Tibial artery (tissue), 4 donors: Measurements from ENCODE around the gene ISY1.
"Not testable (repeated sequence)": the region's sequence is repeated elsewhere in the genome, so short reads cannot be mapped to it uniquely, and the experiment has no call there.

ENCODE experiments used
- DNase-seq, 2 donors: peaks; one replicate each; pipeline ENCODE4 v3.0.0-alpha.2; 2019
- H3K27ac ChIP-seq, 2 donors: fragments of 200-600 bp; sonication (generic) in 1 of 2; 1 replicate in 1 of 2; 2 replicates in 1 of 2; pipeline ENCODE4 v1.5.1; 2018 to 2019; ENCODE audit warnings: mild to moderate bottlenecking in 1 of 2
- H3K27me3 ChIP-seq, 2 donors: fragments of 200-600 bp; sonication (generic) in 1 of 2; one replicate each; pipeline versions ENCODE4 v1.5.1 to v1.6.0; 2016 to 2019
- H3K36me3 ChIP-seq, 3 donors: fragments of 200-600 bp; sonication (generic) in 2 of 3; one replicate each; pipeline ENCODE4 v1.5.1; 2016 to 2019; ENCODE audit warnings: mild to moderate bottlenecking in 2 of 3
- H3K4me1 ChIP-seq, 4 donors: fragments of 200-600 bp; sonication (generic) in 2 of 4; 1 replicate in 3 of 4; 2 replicates in 1 of 4; pipeline ENCODE4 v1.5.1; 2016 to 2019
- H3K4me3 ChIP-seq, 2 donors: fragments of 200-600 bp; sonication (generic) in 1 of 2; 1 replicate in 1 of 2; 2 replicates in 1 of 2; pipeline ENCODE4 v1.5.1; 2018 to 2019; ENCODE audit warnings: mild to moderate bottlenecking in 2 of 2
- H3K9me3 ChIP-seq, 3 donors: fragments of 200-600 bp; sonication (generic) in 1 of 3; one replicate each; pipeline ENCODE4 v1.5.1; 2016 to 2019
- intact Hi-C: fragments of 100-400 bp; cut with DNase I; formaldehyde crosslinking; loops from one replicate; pipeline ENCODE4 v1.15.0; 2023; ENCODE audit warnings: low total_unique reads
- TF ChIP-seq, protein P1 (sequence below), 2 experiments: fragments of 200-600 bp in 1 of 2; fragments of 450-650 bp in 1 of 2; IDR thresholded peaks; one replicate each; pipeline ENCODE4 v1.5.1; 2017 to 2019; ENCODE audit warnings: antibody characterized with exemption in 2 of 2, mild to moderate bottlenecking in 1 of 2, moderate library complexity in 1 of 2

The ISY1 gene

GRCh38 chr3:129197321-129197720, 36.5 kb upstream of the ISY1 start:
- H3K27me3 ChIP-seq: no peaks in the 10 kb centered on the region
- DNase-seq: no peak
- no peaks in the 10 kb centered on the region for H3K36me3 ChIP-seq
- intact Hi-C loops: no loop called here
- no peak overlapping the region for H3K4me3 ChIP-seq
- peak overlapping the region in 1 of 2 donors; percentile 60 for H3K27ac ChIP-seq
- H3K4me1 ChIP-seq: peaks cover 0 to 13% (median 7%) of the 10 kb centered on the region in 4 donors
- no peaks in the 10 kb centered on the region for H3K9me3 ChIP-seq
- TF ChIP-seq, protein P1, sequence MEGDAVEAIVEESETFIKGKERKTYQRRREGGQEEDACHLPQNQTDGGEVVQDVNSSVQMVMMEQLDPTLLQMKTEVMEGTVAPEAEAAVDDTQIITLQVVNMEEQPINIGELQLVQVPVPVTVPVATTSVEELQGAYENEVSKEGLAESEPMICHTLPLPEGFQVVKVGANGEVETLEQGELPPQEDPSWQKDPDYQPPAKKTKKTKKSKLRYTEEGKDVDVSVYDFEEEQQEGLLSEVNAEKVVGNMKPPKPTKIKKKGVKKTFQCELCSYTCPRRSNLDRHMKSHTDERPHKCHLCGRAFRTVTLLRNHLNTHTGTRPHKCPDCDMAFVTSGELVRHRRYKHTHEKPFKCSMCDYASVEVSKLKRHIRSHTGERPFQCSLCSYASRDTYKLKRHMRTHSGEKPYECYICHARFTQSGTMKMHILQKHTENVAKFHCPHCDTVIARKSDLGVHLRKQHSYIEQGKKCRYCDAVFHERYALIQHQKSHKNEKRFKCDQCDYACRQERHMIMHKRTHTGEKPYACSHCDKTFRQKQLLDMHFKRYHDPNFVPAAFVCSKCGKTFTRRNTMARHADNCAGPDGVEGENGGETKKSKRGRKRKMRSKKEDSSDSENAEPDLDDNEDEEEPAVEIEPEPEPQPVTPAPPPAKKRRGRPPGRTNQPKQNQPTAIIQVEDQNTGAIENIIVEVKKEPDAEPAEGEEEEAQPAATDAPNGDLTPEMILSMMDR (IDR thresholded peaks at IDR 0.05): no peak

- Histone ChIP-seq H3K9me3 (no peaks in the 10 kb centered on the region), H3K4me3 (no peak overlapping the region), H3K4me1 (peaks cover 0 to 13% (median 7%) of the 10 kb centered on the region in 4 donors), H3K27me3 (no peaks in the 10 kb centered on the region), H3K36me3 (no peaks in the 10 kb centered on the region), H3K27ac (peak overlapping the region in 1 of 2 donors; percentile 60)
- TF ChIP-seq, protein P1 (IDR thresholded peaks at IDR 0.05): no peak
- intact Hi-C loops: no loop called here
- DNase-seq: no peak
Measured at GRCh38 chr3:129196601-129197000, 35.7 kb upstream of the ISY1 start.

- intact Hi-C loops: no loop called here
- Histone ChIP-seq H3K36me3 (no peaks in the 10 kb centered on the region), H3K27me3 (no peaks in the 10 kb centered on the region), H3K4me3 (peak overlapping the region; percentile 8 to 33), H3K27ac (peak overlapping the region; percentile 54 to 60), H3K4me1 (peaks cover 0 to 13% (median 7%) of the 10 kb centered on the region in 4 donors), H3K9me3 (no peaks in the 10 kb centered on the region)
- TF ChIP-seq, protein P1 (IDR thresholded peaks at IDR 0.05): no peak
- peak; percentile 65 to 78 for DNase-seq
Measured at GRCh38 chr3:129195731-129196256, 34.9 kb upstream of the ISY1 start.

- not testable (repeated sequence) for H3K27me3 ChIP-seq, DNase-seq, H3K9me3 ChIP-seq, H3K27ac ChIP-seq, H3K36me3 ChIP-seq, H3K4me3 ChIP-seq, H3K4me1 ChIP-seq
- intact Hi-C loops: loop anchor here (10.0 kb wide), 1 partner anchor 65 kb away; the partner anchor contains the start of gene RAB43
Measured at GRCh38 chr3:129189793-129190192, 28.9 kb upstream of the ISY1 start.

- Histone ChIP-seq H3K4me3 (no peak overlapping the region), H3K27ac (no peak overlapping the region), H3K27me3 (no peaks in the 10 kb centered on the region), H3K36me3 (peaks cover 0 to 5% (median 0%) of the 10 kb centered on the region in 3 donors), H3K9me3 (no peaks in the 10 kb centered on the region), H3K4me1 (peaks cover 0 to 16% (median 4%) of the 10 kb centered on the region in 4 donors)
- TF ChIP-seq, protein P1 (IDR thresholded peaks at IDR 0.05): no peak
- DNase-seq: no peak
- intact Hi-C loops: loop anchor here (10.0 kb wide), 1 partner anchor 63 kb away; the partner anchor contains the start of gene RAB43
Measured at GRCh38 chr3:129187857-129188256, 27.0 kb upstream of the ISY1 start.

DNA sequence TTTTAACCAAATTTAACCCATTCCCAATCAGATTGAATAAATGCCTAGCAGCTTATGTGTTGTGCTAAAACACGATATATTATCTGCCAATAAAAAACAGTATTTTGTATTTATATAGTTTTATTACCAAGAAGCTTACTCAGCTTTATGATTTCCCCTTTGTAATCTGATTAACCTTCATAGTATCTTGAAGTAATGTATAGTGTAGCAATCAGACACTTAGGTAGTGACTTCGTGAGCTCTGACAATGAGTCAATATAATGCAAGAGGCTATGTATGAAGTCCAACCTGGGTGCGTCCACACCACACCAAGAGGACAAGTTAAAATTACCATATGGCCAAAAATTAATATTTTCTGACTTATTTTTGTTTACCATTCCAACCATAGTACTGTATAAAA, 24.9 kb upstream of the ISY1 start:
- Histone ChIP-seq H3K4me3 (no peak overlapping the region), H3K36me3 (peaks cover 0 to 5% (median 0%) of the 10 kb centered on the region in 3 donors), H3K9me3 (no peaks in the 10 kb centered on the region), H3K27me3 (no peaks in the 10 kb centered on the region), H3K27ac (no peak overlapping the region), H3K4me1 (peaks cover 0 to 27% (median 7%) of the 10 kb centered on the region in 4 donors)
- DNase-seq: no peak
- intact Hi-C loops: loop anchor here (10.0 kb wide), 1 partner anchor 61 kb away; the partner anchor contains the start of gene RAB43
- TF ChIP-seq, protein P1 (IDR thresholded peaks at IDR 0.05): no peak

DNA sequence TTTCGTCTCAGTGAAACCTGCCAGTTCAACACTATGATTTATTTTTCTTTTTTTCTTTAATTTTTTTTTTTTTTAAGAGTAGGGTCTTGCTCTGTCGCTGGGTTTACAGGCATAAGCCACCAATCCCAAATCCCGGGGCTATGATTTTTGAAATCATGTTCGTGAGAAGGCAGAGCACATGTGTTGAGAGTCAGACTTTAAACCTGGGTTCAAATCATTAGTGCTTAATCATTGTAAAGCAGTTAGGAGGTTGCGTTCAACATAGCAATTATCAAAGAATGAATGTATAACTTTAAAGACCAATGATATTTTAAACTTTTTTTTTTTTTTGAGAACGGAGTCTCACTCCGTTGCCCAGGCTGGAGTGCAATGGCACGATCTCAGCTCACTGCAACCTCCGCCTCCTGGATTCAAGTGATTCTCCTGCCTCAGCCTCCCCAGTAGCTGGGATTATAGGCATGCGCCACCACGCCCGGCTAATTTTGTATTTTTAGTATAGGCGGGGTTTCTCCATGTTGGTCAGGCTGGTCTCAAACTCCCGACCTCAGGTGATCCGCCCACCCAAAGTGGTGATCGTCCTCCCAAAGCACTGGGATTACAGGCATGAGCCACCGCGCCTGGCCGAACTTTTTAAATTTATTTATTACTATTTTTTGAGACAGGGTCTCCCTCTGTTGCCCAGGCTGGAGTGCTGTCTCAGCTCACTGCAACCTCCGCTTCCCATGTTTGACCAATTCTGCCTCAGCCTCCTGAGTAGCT, 24.1 kb upstream of the ISY1 start:
- Histone ChIP-seq H3K27ac (peak overlapping the region; percentile 99 to 100), H3K4me1 (peaks cover 0 to 36% (median 11%) of the 10 kb centered on the region in 4 donors), H3K4me3 (peak overlapping the region; percentile 80 to 96)
- not testable (repeated sequence) for H3K27me3 ChIP-seq, DNase-seq, H3K36me3 ChIP-seq, H3K9me3 ChIP-seq
- intact Hi-C loops: loop anchor here (5.0 to 10.0 kb wide), 2 partner anchors 60 to 62 kb away; partner anchors contain the start of genes COPG1 and RAB43
